Fibroblast of lung (primary cell): ENCODE results near the gene SDK2. TPM values are rescaled to one million over a fixed set of nuclear protein-coding genes. Genes with fewer than 3 reads are reported as not detected.

Experiments used
- DNase-seq, 2 donors: peaks; one replicate each; pipeline versions ENCODE4 v3.0.0 to v3.0.0-alpha.2; 2010; ENCODE audit warnings: low read depth in 2 of 2
- H2AFZ ChIP-seq: 2 replicates; pipeline ENCODE4 v1.5.1; 2012; ENCODE audit warnings: low read length, control low read depth, inconsistent platforms
- H3K27ac ChIP-seq: 2 replicates; pipeline ENCODE4 v1.5.1; 2011; ENCODE audit warnings: low read length, control low read depth; ENCODE audit not compliant: insufficient read depth
- H3K27me3 ChIP-seq: 2 replicates; pipeline ENCODE4 v1.5.1; 2011; ENCODE audit warnings: mild to moderate bottlenecking, low read length; ENCODE audit not compliant: control insufficient read depth, insufficient read depth
- H3K36me3 ChIP-seq: 2 replicates; pipeline ENCODE4 v1.5.1; 2011; ENCODE audit warnings: low read length; ENCODE audit not compliant: control insufficient read depth, insufficient read depth
- H3K4me1 ChIP-seq: 2 replicates; pipeline ENCODE4 v1.5.1; 2011; ENCODE audit warnings: low read length; ENCODE audit not compliant: control insufficient read depth, insufficient read depth; ENCODE audit errors: extremely low read depth
- H3K4me2 ChIP-seq: 2 replicates; pipeline ENCODE4 v1.5.1; 2011; ENCODE audit warnings: low read length, control low read depth; ENCODE audit not compliant: insufficient read depth; ENCODE audit errors: extremely low read depth
- H3K4me3 ChIP-seq, 4 experiments: fragments of 200-600 bp in 1 of 4; sonication (generic) in 1 of 4; replicated peaks in 1 of 4; 2 replicates each; pipeline ENCODE4 v1.5.1; 2011 to 2016; ENCODE audit warnings: low read length in 4 of 4, low read depth in 3 of 4, mild to moderate bottlenecking in 3 of 4, control low read depth in 2 of 4, inconsistent platforms in 1 of 4, mixed read lengths in 1 of 4; ENCODE audit not compliant: insufficient read depth in 1 of 4; ENCODE audit errors: control extremely low read depth in 1 of 4
- H3K79me2 ChIP-seq: 2 replicates; pipeline ENCODE4 v1.5.1; 2012; ENCODE audit warnings: mild to moderate bottlenecking, low read length, inconsistent platforms; ENCODE audit not compliant: control insufficient read depth, insufficient read depth
- H3K9ac ChIP-seq: 2 replicates; pipeline ENCODE4 v1.5.1; 2011; ENCODE audit warnings: mild to moderate bottlenecking, low read length, control low read depth; ENCODE audit not compliant: insufficient read depth
- H3K9me3 ChIP-seq: 2 replicates; pipeline ENCODE4 v1.5.1; 2012; ENCODE audit warnings: low read depth, low read length; ENCODE audit not compliant: control insufficient read depth, insufficient read depth
- H4K20me1 ChIP-seq: 2 replicates; pipeline ENCODE4 v1.5.1; 2011; ENCODE audit warnings: low read length; ENCODE audit not compliant: control insufficient read depth, insufficient read depth; ENCODE audit errors: extremely low read depth
- CTCF ChIP-seq, 2 donors: IDR thresholded peaks in 1 of 2; conservative IDR thresholded peaks in 1 of 2; 1 replicate in 1 of 2; 2 replicates in 1 of 2; pipeline ENCODE4 v1.5.1; 2011 to 2012; ENCODE audit warnings: low read length in 2 of 2, control low read depth in 1 of 2, inconsistent platforms in 1 of 2, low read depth in 1 of 2, mild to moderate bottlenecking in 1 of 2
- EZH2 ChIP-seq: IDR thresholded peaks from 2 replicates; pipeline ENCODE4 v1.5.1; 2012; ENCODE audit warnings: low read length, control low read depth, mild to moderate bottlenecking; ENCODE audit errors: missing control alignments
- polyA plus RNA-seq, 2 donors: library from polyadenylated mRNA; depleted of rRNA in 1 of 2; stranded (reverse) in 1 of 2; unstranded in 1 of 2; fragments of >200 nt; gene quantifications; 2 replicates each; pipeline ENCODE4 v1.2.1, GENCODE V29; 2011 to 2012; ENCODE audit warnings: missing spikeins in 1 of 2
- total RNA-seq: library from RNA; depleted of rRNA; stranded (reverse); fragments of >200 nt; gene quantifications from 2 replicates; pipeline ENCODE4 v1.2.1, GENCODE V29; 2014

Gene SDK2
- total and polyA plus RNA-seq, 2 donors (not counting 1 experiment from before 2014, with no cell fraction given), result under 0.01 to 0.01 TPM

- no peaks in the 10 kb centered on the region for H3K27me3 ChIP-seq
- no peak overlapping the region for H2AFZ ChIP-seq
- no peak for DNase-seq
Observed at GRCh38 chr17:73545109-73546032, 98.9 kb downstream of the SDK2 start.

GRCh38 chr17:73544333-73544732 lies 99.9 kb downstream of the SDK2 start:
- Histone ChIP-seq H3K4me3 (no peak overlapping the region), H3K27me3 (no peaks in the 10 kb centered on the region), H3K4me1 (no peaks in the 10 kb centered on the region), H3K79me2 (no peaks in the 10 kb centered on the region), H3K9me3 (no peaks in the 10 kb centered on the region), H3K36me3 (no peaks in the 10 kb centered on the region), H3K4me2 (no peak overlapping the region), H3K27ac (no peak overlapping the region), H4K20me1 (no peaks in the 10 kb centered on the region), H2AFZ (no peak overlapping the region), H3K9ac (no peak overlapping the region)
- DNase-seq, result no peak
- TF ChIP-seq CTCF (conservative IDR thresholded peaks at IDR 0.05 in 1 of 2, IDR thresholded peaks at IDR 0.05 in 1 of 2; ENCODE audit: low read depth in 1 of 2, low read length in 2 of 2) (no peak), EZH2 (no peak)

More at GRCh38 chr17:73545109-73546032, 98.9 kb downstream of the SDK2 start:
- Histone ChIP-seq H3K79me2 (no peaks in the 10 kb centered on the region), H3K4me1 (no peaks in the 10 kb centered on the region), H3K36me3 (no peaks in the 10 kb centered on the region), H3K4me3 (no peak overlapping the region), H3K9ac (no peak overlapping the region), H4K20me1 (no peaks in the 10 kb centered on the region), H3K4me2 (no peak overlapping the region), H3K9me3 (no peaks in the 10 kb centered on the region), H3K27ac (no peak overlapping the region)
- TF ChIP-seq EZH2, result no peak
- no peak for TF ChIP-seq CTCF (conservative IDR thresholded peaks at IDR 0.05 in 1 of 2, IDR thresholded peaks at IDR 0.05 in 1 of 2; ENCODE audit: low read depth in 1 of 2, low read length in 2 of 2)

- no peaks in the 10 kb centered on the region for H3K4me1 ChIP-seq
- H3K9ac ChIP-seq, result no peak overlapping the region
- no peak overlapping the region for H2AFZ ChIP-seq
- H3K36me3 ChIP-seq, result no peaks in the 10 kb centered on the region
- no peak overlapping the region for H3K4me3 ChIP-seq
- H3K27me3 ChIP-seq, result no peaks in the 10 kb centered on the region
- DNase-seq, result no peak
- TF ChIP-seq EZH2 (no peak), CTCF (conservative IDR thresholded peaks at IDR 0.05 in 1 of 2, IDR thresholded peaks at IDR 0.05 in 1 of 2; ENCODE audit: low read depth in 1 of 2, low read length in 2 of 2) (no peak)
- H3K27ac ChIP-seq, result no peak overlapping the region
- no peaks in the 10 kb centered on the region for H3K79me2 ChIP-seq
- no peak overlapping the region for H3K4me2 ChIP-seq
- H4K20me1 ChIP-seq, result no peaks in the 10 kb centered on the region
- H3K9me3 ChIP-seq, result no peaks in the 10 kb centered on the region
Observed at GRCh38 chr17:73542323-73542722, 101.9 kb downstream of the SDK2 start.
